Common myeloid progenitor, CD34-positive (primary cell): ENCODE measurements around the gene CD68.
"Not testable (repeated sequence)": the region's sequence is repeated elsewhere in the genome, so short reads cannot be mapped to it uniquely, and the experiment has no call there.

Source experiments
- CTCF ChIA-PET: fragments of 350-600 bp; sonication (Branson Sonifier 250); formaldehyde crosslinking; loops from one replicate; lab custom pipeline; 2021; ENCODE audit warnings: antibody characterized with exemption; lab: Charles Lee
- POLR2A ChIA-PET: fragments of 350-600 bp; sonication (Branson Sonifier 250); formaldehyde crosslinking; loops from one replicate; lab custom pipeline; 2021; ENCODE audit warnings: antibody characterized with exemption; lab: Charles Lee
- DNase-seq, 3 donors: peaks; one replicate each; pipeline versions ENCODE4 v3.0.0 to v3.0.0-alpha.2; 2013
- H3K27ac ChIP-seq, 2 experiments: 1 replicate in 1 of 2; 2 replicates in 1 of 2; pipeline ENCODE4 v1.7.0; 2013; ENCODE audit warnings: inconsistent platforms in 2 of 2, low read length in 2 of 2, mild to moderate bottlenecking in 2 of 2, low read depth in 1 of 2, moderate library complexity in 1 of 2; ENCODE audit not compliant: severe bottlenecking in 2 of 2, insufficient read depth in 1 of 2, poor library complexity in 1 of 2
- H3K27me3 ChIP-seq, 5 experiments: replicated peaks in 2 of 5; 1 replicate in 3 of 5; 2 replicates in 2 of 5; pipeline versions ENCODE4 v1.6.1 to v1.7.0; 2013; ENCODE audit warnings: low read length in 4 of 5, mild to moderate bottlenecking in 2 of 5, moderate library complexity in 2 of 5, inconsistent platforms in 1 of 5; ENCODE audit not compliant: insufficient read depth in 5 of 5, control insufficient read depth in 4 of 5
- H3K36me3 ChIP-seq, 4 experiments: 1 replicate in 2 of 4; 2 replicates in 2 of 4; pipeline versions ENCODE4 v1.6.1 to v1.7.0; 2013; ENCODE audit warnings: low read length in 3 of 4, control low read depth in 1 of 4, mild to moderate bottlenecking in 1 of 4; ENCODE audit not compliant: control insufficient read depth in 4 of 4, insufficient read depth in 4 of 4
- H3K4me1 ChIP-seq, 4 experiments: 1 replicate in 3 of 4; 2 replicates in 1 of 4; pipeline versions ENCODE4 v1.6.1 to v1.7.1; 2013; ENCODE audit warnings: low read length in 3 of 4, mild to moderate bottlenecking in 3 of 4, control low read depth in 1 of 4, inconsistent platforms in 1 of 4, moderate library complexity in 1 of 4; ENCODE audit not compliant: control insufficient read depth in 4 of 4, insufficient read depth in 4 of 4; ENCODE audit errors: control extremely low read depth in 1 of 4
- H3K4me3 ChIP-seq, 7 experiments: 1 replicate in 4 of 7; 2 replicates in 3 of 7; pipeline versions ENCODE4 v1.5.1 to v1.7.0; 2013; ENCODE audit warnings: mild to moderate bottlenecking in 7 of 7, low read length in 6 of 7, moderate library complexity in 6 of 7, inconsistent platforms in 2 of 7, low read depth in 2 of 7, control low read depth in 1 of 7; ENCODE audit not compliant: insufficient read depth in 4 of 7, control insufficient read depth in 1 of 7; ENCODE audit errors: extremely low read depth in 1 of 7
- H3K9me3 ChIP-seq, 5 experiments: 1 replicate in 4 of 5; 2 replicates in 1 of 5; pipeline versions ENCODE4 v1.6.1 to v1.7.1; 2013; ENCODE audit warnings: low read length in 4 of 5, mild to moderate bottlenecking in 2 of 5, inconsistent platforms in 1 of 5, low read depth in 1 of 5, moderate library complexity in 1 of 5; ENCODE audit not compliant: control insufficient read depth in 4 of 5, insufficient read depth in 2 of 5; ENCODE audit errors: control extremely low read depth in 1 of 5
- WGBS: methylation state at CpG from one replicate; pipeline ENCODE4 v1.1.5; 2013; ENCODE audit not compliant: insufficient coverage; 5-methylcytosine and 5-hydroxymethylcytosine counted together

Gene CD68

DNA sequence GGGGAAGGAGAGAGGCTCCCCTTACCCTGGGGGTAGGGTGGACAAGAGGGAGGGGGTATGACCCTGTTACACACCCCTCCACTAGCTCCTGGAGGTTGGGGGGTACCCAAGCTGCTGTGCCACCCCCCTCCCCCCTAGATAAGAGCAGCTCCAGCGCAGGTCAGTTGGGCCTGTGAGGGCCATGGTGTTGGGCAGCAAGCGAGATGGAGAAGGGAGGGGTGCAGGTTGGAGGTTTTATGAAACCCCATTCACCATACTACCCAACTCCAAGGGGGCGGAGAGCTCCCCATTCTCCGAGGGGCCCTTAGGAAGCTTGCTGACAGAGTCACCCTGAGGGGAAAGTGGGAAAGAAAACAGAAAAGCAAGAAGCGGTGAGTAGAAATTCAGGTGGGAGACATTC lies 12.2 kb downstream of the CD68 start:
- no peak overlapping the region for H3K27ac ChIP-seq

DNA sequence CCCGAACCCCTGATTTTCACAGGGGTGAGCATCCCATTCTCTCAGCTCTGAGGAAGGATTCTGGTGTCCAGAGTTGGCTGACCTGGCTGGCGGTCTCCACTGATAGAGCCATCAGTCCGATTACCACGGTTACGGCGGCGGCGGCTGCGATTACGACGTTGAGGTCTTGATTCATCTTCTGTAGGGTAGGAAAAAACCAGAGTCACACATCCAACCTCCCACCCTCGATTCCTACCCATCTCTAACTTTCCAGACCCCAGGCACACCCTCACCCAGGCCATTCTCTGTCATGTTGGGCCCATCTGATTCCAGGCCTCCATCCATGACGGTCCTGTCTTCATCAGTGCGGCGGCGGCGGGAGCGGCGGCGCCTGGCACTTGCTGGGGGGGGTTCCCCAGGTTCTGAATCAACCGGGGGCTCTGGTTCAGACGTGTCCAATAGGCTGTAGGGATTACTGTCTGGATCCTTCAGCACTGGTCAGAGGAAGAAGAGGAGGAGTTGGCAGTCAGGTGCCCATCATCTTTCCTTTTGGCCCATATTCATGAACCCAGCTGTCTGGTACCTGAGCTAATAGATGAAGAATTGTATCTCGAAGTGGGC lies 13.1 kb downstream of the CD68 start:
- H3K27ac ChIP-seq, result no peak overlapping the region
- H3K4me3 ChIP-seq, result no peak overlapping the region
- peaks cover 0 to 15% (median 5%) of the 10 kb centered on the region in 4 experiments for H3K4me1 ChIP-seq
- no peaks in the 10 kb centered on the region for H3K27me3 ChIP-seq
- peaks cover 32 to 94% (median 60%) of the 10 kb centered on the region in 4 experiments for H3K36me3 ChIP-seq
- no peak for DNase-seq
- POLR2A ChIA-PET, result interaction anchor here (1.0 kb wide), 1 partner anchor 13 kb away, joined by 4 read pairs; the partner anchor contains the start of gene CD68
- WGBS, result 97% methylated on average over 13 of the region's 23 CpGs
- CTCF ChIA-PET, result interaction anchor here (1.0 to 2.2 kb wide), 7 partner anchors 9 to 77 kb away, joined by 3 to 9 read pairs (median 4); partner anchors contain the start of gene MPDU1
- H3K9me3 ChIP-seq, result no peaks in the 10 kb centered on the region

More for the DNA sequence above, 12.2 kb downstream of the CD68 start:
- H3K4me3 ChIP-seq, result no peak overlapping the region
- no peaks in the 10 kb centered on the region for H3K27me3 ChIP-seq
- peaks cover 32 to 97% (median 63%) of the 10 kb centered on the region in 4 experiments for H3K36me3 ChIP-seq
- no peaks in the 10 kb centered on the region for H3K9me3 ChIP-seq
- ChIA-PET CTCF (interaction anchor here (0.6 to 2.2 kb wide), 5 partner anchors 8 to 71 kb away, joined by 3 to 9 read pairs (median 4); partner anchors contain the start of gene MPDU1), POLR2A (no interaction called here)
- whole genome bisulfite sequencing, result no CpG with 5 or more reads among the region's 5 CpGs
- peaks cover 0 to 15% (median 5%) of the 10 kb centered on the region in 4 experiments for H3K4me1 ChIP-seq
- DNase-seq, result no peak

DNA sequence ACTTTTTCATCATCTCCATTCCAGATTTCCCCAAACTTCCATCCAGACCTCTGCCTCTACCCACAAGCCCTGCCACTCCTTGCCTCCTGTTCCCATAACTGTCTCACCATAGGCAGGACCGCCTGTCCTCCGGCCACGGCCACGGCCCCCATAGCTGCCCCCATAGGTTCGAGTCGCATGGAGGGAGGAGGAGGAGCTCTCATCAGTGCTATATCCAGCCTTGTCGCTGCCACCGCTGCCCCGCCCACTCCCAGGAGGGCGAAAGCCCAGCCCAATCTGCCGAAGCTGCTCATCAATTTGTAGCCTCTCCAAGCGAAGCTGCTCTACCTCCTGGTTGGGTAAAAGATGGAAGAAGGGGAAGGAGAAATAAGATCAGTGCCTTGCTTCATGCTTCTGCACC lies 13.9 kb downstream of the CD68 start:
- 98% methylated on average over 6 of the region's 12 CpGs for WGBS
- DNase-seq, result no peak
- Histone ChIP-seq H3K27me3 (no peaks in the 10 kb centered on the region), H3K4me1 (peaks cover 0 to 11% (median 5%) of the 10 kb centered on the region in 4 experiments), H3K9me3 (no peaks in the 10 kb centered on the region), H3K4me3 (no peak overlapping the region), H3K36me3 (peaks cover 32 to 86% (median 56%) of the 10 kb centered on the region in 4 experiments), H3K27ac (no peak overlapping the region)
- POLR2A ChIA-PET, result interaction anchor here (1.0 kb wide), 1 partner anchor 14 kb away, joined by 4 read pairs; the partner anchor contains the start of gene CD68
- CTCF ChIA-PET, result interaction anchor here (1.0 to 2.2 kb wide), 5 partner anchors 9 to 78 kb away, joined by 3 to 9 read pairs (median 4); partner anchors contain the start of gene MPDU1

DNA sequence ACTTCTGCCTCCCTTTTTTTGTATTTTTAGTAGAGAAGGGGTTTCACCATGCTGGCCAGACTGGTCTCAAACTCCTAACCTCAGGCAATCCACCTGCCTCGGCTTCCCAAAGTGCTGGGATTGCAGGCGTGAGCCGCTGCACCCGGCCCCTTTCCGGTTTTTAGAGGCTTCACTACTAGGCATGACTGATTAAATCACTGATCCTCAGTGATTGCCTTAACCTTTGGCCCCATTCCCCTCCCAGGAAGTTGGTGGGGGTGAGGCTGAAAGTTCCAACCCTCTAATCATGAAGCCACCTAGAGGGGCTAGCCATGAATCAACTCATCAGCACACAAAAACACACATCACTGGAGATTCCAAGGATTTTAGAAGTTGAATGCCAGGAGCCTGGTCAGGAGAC lies 18.1 kb downstream of the CD68 start:
- H3K27me3 ChIP-seq, H3K27ac ChIP-seq, H3K4me3 ChIP-seq, H3K9me3 ChIP-seq, DNase-seq, H3K4me1 ChIP-seq, POLR2A ChIA-PET: not testable (repeated sequence)
- WGBS, result 73% methylated on average over 2 of the region's 5 CpGs
- H3K36me3 ChIP-seq, result peaks cover 29 to 84% (median 54%) of the 10 kb centered on the region in 4 experiments
- CTCF ChIA-PET, result interaction anchor here (2.2 kb wide), 1 partner anchor 12 kb away, joined by 6 read pairs; no protein-coding TSS in a partner anchor

DNA sequence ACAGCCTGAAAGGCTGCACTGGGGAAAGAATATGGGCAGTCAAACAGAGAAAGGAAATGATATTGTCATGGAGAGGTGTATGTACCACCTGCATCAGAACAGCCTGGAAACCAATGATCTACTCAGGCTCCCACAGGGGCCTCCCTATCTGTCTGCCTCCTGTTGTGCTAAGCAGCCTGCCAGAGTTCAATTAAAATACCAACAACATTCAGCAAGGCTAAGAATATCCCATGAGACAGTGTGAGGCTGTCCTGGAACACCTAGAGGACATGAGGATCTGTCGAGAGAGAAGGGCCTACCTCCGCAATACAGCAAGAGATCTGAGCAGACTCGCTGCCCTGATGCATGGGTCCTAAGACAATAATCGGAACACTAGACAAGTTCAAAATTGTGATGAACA lies 26.8 kb downstream of the CD68 start:
- WGBS, result 100% methylated on average over 3 of the region's 4 CpGs
- H3K27ac ChIP-seq, result no peak overlapping the region
- H3K9me3 ChIP-seq, result no peaks in the 10 kb centered on the region
- DNase-seq, result no peak
- POLR2A ChIA-PET, result no interaction called here
- no peaks in the 10 kb centered on the region for H3K27me3 ChIP-seq
- H3K36me3 ChIP-seq, result peaks cover 12 to 53% (median 30%) of the 10 kb centered on the region in 4 experiments
- CTCF ChIA-PET, result interaction anchor here (1.3 to 1.4 kb wide), 2 partner anchors 12 to 17 kb away, joined by 3 to 7 read pairs; no protein-coding TSS in a partner anchor
- H3K4me3 ChIP-seq, result no peak overlapping the region
- H3K4me1 ChIP-seq, result no peaks in the 10 kb centered on the region

DNA sequence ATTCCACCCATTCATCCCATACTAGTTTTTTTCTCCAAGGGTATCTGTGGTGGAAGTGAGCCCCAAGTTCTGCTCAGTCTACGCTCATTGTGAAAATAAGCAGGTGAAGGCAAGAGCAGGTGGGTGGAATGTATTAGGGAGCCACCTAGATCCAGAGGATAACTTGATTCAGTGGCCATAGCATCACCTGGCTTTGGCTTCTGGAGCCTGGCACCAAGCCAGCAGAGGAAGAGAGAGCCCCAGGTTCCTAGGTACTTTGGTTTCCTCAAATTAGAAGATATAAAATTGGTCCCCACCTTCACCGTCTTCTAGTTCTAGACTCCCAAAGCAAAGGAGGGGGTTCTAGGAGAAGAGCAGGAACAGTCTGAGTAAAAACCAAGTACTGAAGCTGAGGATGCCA lies 31.2 kb downstream of the CD68 start:
- DNase-seq, result no peak
- Histone ChIP-seq H3K27me3 (no peaks in the 10 kb centered on the region), H3K4me1 (peaks cover 9 to 28% (median 21%) of the 10 kb centered on the region in 4 experiments), H3K36me3 (peaks cover 3 to 26% (median 10%) of the 10 kb centered on the region in 4 experiments), H3K9me3 (no peaks in the 10 kb centered on the region), H3K27ac (no peak overlapping the region), H3K4me3 (no peak overlapping the region)
- no CpG with 5 or more reads among the region's 2 CpGs for WGBS
- POLR2A ChIA-PET, result no interaction called here
- CTCF ChIA-PET, result interaction anchor here (0.7 to 1.7 kb wide), 4 partner anchors 9 to 51 kb away, joined by 3 to 6 read pairs (median 3); partner anchors contain the start of gene SOX15
